HUES64 (cell line): ENCODE results near the gene CFAP61.

Source experiments
- H3K27ac ChIP-seq: 2 replicates; pipeline ENCODE4 v1.7.0; 2013; ENCODE audit warnings: low read depth, low read length, inconsistent platforms
- H3K27me3 ChIP-seq: 2 replicates; pipeline ENCODE4 v1.6.1; 2013; ENCODE audit warnings: mild to moderate bottlenecking, low read length; ENCODE audit not compliant: insufficient read depth
- H3K36me3 ChIP-seq: 2 replicates; pipeline ENCODE4 v1.6.1; 2013; ENCODE audit warnings: mild to moderate bottlenecking, low read length; ENCODE audit not compliant: insufficient read depth
- H3K4me1 ChIP-seq: 2 replicates; pipeline ENCODE4 v1.6.1; 2013; ENCODE audit warnings: mild to moderate bottlenecking, low read length, moderate library complexity; ENCODE audit not compliant: insufficient read depth
- H3K4me3 ChIP-seq: 2 replicates; pipeline ENCODE4 v1.5.1; 2013; ENCODE audit warnings: mild to moderate bottlenecking, low read length, moderate library complexity
- H3K9ac ChIP-seq: 2 replicates; pipeline ENCODE4 v1.6.1; 2013; ENCODE audit warnings: mild to moderate bottlenecking, low read depth, low read length
- H3K9me3 ChIP-seq: 2 replicates; pipeline ENCODE4 v1.6.1; 2013; ENCODE audit warnings: low read depth, low read length; ENCODE audit not compliant: insufficient read depth
- WGBS: fragments of 150-250, 120-280 bp; methylation state at CpG from one replicate; pipeline ENCODE4 v1.1.7; 2013; ENCODE audit warnings: missing lambda C conversion rate; 5-methylcytosine and 5-hydroxymethylcytosine counted together

CFAP61 gene

DNA sequence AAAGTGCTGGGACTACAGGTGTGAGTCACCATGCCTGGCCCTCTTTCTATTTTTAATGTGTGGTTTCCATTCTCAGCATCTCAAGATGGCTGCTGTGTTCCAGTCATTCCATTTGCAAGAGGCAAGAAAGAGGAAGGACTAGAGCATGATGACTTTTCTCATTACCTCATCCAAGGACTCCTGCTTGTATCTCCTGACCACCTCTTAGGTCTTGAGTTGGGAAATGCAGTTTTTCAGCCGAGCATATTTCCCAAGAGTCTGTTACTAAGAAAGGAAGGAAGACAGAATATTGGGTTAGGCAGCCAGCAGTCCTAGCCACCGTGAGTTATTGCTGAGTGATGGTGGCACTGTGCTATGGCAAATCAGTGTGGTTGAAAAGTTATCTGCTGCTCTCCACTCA is 207.2 kb downstream of the CFAP61 start:
- WGBS = 92% methylated on average over 2 of the region's 2 CpGs
- Histone ChIP-seq H3K27me3 (no peaks in the 10 kb centered on the region), H3K27ac (no peak overlapping the region), H3K9ac (no peak overlapping the region), H3K9me3 (no peaks in the 10 kb centered on the region), H3K4me3 (no peak overlapping the region), H3K4me1 (no peaks in the 10 kb centered on the region), H3K36me3 (no peaks in the 10 kb centered on the region)

DNA sequence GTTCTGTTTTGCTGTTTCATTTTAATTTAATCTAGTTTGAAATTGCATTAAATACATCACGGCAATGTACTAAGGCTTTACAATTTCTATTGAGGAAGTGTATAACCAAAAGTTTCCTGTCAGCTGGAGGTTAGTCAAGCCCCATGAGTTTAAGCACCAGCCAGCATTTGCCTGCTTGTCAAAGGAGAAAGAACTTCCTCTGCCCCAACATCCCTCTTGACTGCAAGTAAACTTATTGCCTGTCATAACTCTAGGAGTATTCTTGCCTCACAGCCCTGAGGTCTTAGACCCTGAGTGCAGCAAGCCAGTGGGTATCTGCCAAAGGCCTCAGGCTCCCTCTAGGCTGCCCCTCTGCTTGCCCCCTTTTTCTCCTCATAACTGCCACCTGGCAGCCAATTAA is 208.8 kb downstream of the CFAP61 start:
- Histone ChIP-seq H3K4me3 (no peak overlapping the region), H3K27ac (no peak overlapping the region), H3K9me3 (no peaks in the 10 kb centered on the region), H3K36me3 (no peaks in the 10 kb centered on the region), H3K9ac (no peak overlapping the region), H3K4me1 (no peaks in the 10 kb centered on the region), H3K27me3 (no peaks in the 10 kb centered on the region)
- 100% methylated on average over 1 of the region's 1 CpG for WGBS

DNA sequence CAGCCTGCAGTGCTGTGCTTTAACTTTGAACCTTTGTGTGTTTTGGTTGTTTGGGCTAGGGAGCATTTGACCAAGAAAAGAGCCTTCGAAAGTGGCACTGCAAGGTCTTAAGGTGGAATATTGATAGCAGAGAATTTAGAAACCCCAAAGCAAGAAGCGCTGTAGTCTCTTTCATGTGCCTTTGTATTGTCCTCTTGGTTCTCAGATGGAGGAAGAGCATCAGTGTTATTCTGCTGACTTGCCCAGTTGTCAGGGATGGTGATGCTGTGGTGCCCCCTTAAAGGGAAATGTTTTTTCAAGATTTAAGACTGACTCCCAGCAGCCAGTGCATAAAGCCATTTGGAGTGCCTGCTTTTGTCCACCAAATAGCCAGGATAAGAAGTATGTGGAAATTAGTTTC is 212.9 kb downstream of the CFAP61 start:
- Histone ChIP-seq H3K4me1 (no peaks in the 10 kb centered on the region), H3K9me3 (no peaks in the 10 kb centered on the region), H3K27me3 (no peaks in the 10 kb centered on the region), H3K4me3 (no peak overlapping the region), H3K27ac (no peak overlapping the region), H3K9ac (no peak overlapping the region), H3K36me3 (no peaks in the 10 kb centered on the region)
- WGBS = 79% methylated on average over 2 of the region's 2 CpGs

DNA sequence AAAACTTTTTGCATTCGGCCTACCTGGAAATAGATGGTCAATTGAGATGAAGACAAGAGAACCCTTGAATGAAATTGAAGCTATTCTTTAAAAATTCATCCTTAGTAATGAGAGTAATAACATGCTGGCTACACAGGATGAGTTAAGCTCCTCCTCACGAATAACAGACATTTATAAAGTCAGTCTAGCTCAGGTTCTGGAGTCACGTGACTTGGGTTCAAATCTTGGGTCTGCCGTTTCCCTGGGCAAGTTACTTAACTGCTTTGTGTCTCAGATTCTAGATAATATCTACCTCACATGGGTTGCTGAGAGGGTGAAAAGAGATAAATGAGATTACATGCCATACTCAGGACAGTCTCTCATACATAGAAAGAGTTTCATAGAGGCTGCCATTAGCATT is 214.2 kb downstream of the CFAP61 start:
- H3K9ac ChIP-seq = no peak overlapping the region
- no peak overlapping the region for H3K4me3 ChIP-seq
- H3K36me3 ChIP-seq = no peaks in the 10 kb centered on the region
- no peaks in the 10 kb centered on the region for H3K27me3 ChIP-seq
- H3K4me1 ChIP-seq = no peaks in the 10 kb centered on the region
- WGBS = 91% methylated on average over 3 of the region's 4 CpGs
- H3K9me3 ChIP-seq = no peaks in the 10 kb centered on the region
- no peak overlapping the region for H3K27ac ChIP-seq

DNA sequence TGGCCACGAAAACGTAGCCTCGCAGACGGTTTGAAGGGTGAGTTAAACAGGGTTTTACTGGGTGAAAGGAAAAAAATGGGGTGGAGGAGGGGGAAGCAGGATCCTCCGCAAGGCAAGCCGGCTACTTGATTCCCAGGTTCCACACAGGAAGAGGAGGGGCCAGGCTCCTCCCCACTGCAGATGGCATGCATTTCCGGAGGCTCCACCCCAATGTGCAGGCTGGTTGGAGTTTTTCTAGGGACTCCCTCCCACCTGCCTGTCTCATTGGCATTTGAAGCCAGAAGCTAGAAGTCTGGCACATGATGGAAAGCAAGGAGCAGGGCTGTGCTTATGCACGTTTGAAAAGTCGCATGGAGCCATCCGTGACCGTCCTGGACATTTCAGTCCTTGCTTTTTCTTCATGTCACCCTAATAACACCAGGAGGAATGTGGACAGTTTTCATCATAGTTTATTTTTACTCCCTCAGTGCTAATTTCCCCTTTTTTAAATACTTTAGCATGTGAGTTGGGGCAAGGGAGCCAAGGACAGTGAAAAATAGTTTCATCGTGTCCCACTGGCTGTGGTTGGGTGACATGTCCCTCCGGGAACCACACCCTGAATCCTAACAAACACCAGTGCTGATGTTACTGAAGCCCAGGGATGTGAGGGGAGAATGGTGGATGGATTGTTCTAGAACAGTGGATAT is 215.5 kb downstream of the CFAP61 start:
- Histone ChIP-seq H3K4me3 (no peak overlapping the region), H3K27me3 (no peaks in the 10 kb centered on the region), H3K4me1 (no peaks in the 10 kb centered on the region), H3K36me3 (no peaks in the 10 kb centered on the region), H3K27ac (no peak overlapping the region), H3K9me3 (no peaks in the 10 kb centered on the region), H3K9ac (no peak overlapping the region)
- 87% methylated on average over 13 of the region's 13 CpGs for WGBS

DNA sequence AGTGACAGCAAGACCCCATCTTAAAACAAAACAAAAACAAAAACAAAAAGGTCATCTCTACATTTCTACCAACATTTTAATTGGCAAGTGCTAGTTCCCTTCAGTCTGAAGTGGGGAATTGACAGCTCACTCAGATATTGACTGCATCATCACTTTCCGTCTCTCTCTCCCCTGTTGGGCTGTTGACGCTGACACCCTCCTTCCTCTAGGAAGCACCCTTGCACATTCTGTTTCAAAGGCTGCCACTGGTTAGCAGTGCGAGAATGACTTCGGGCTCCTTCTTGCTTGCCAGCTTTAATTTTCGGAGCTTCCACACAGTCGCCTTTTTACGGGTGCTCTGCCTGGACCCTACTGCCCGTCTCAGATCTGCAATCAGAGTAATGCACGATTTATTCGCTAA is 218.9 kb downstream of the CFAP61 start:
- WGBS = 90% methylated on average over 10 of the region's 10 CpGs
- no peaks in the 10 kb centered on the region for H3K4me1 ChIP-seq
- no peak overlapping the region for H3K9ac ChIP-seq
- H3K27ac ChIP-seq = no peak overlapping the region
- H3K4me3 ChIP-seq = no peak overlapping the region
- no peaks in the 10 kb centered on the region for H3K27me3 ChIP-seq
- no peaks in the 10 kb centered on the region for H3K9me3 ChIP-seq
- H3K36me3 ChIP-seq = no peaks in the 10 kb centered on the region

DNA sequence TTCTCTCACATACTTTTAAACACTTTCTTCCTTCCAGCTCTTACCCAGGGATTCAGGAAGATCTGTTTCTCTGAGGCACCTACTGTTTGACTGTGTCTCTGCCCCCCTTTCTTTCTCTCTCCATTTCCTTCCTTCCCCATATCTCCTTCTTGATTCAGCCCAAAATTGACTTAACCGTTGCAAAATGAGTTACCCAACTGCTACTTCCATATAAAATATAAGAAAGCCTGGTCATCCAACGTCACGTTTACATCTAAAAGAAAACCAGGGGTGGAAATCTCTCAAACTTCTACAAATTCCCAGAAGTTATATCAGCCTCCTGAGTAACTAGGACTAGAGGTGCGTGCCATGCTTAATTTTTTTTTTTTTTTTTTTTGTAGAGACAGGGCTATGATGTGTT is 220.4 kb downstream of the CFAP61 start:
- no peak overlapping the region for H3K4me3 ChIP-seq
- H3K36me3 ChIP-seq = no peaks in the 10 kb centered on the region
- H3K27me3 ChIP-seq = no peaks in the 10 kb centered on the region
- no peak overlapping the region for H3K27ac ChIP-seq
- H3K4me1 ChIP-seq = no peaks in the 10 kb centered on the region
- 96% methylated on average over 4 of the region's 4 CpGs for WGBS
- no peak overlapping the region for H3K9ac ChIP-seq
- no peaks in the 10 kb centered on the region for H3K9me3 ChIP-seq

DNA sequence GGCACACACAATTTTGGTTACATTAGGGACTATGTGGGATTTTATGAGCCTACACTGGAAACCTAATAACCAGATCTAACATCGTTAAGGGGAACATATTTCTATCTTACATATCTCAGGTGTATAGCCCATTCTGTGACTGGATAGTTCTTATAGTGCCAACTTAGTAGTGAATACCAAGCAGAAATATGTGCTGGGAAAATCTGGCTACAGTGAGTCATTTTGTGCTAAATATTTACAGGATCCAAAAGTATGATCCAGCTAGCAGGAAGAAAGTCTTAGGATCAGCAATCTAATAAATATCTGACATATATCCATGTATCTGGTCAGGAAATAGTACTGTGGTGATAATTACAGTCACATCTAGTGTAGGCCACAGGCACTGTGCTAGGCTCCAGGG is 221.0 kb downstream of the CFAP61 start:
- Histone ChIP-seq H3K9me3 (no peaks in the 10 kb centered on the region), H3K27ac (no peak overlapping the region), H3K36me3 (no peaks in the 10 kb centered on the region), H3K27me3 (no peaks in the 10 kb centered on the region), H3K4me3 (no peak overlapping the region), H3K9ac (no peak overlapping the region), H3K4me1 (no peaks in the 10 kb centered on the region)
- no CpG with 5 or more reads among the region's 1 CpG for WGBS

DNA sequence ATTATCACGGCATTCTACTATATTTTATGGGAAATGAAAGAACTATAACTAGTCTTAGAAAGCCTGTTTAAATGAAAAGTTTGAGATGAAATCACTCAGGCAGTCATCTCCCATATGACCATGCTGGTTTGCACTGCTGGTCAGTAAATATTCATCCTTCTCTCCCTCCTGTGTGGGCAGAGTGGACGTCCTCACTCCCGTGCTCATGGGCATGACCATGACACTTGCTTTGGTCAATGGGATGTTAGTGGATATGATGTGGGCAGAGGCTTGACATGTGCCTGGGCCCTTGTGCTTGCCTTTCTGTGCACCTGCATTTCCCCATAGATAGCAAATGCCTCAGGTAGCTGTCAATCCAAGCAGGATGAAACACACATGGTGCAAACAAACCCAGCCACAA is 222.5 kb downstream of the CFAP61 start:
- H3K9me3 ChIP-seq = no peaks in the 10 kb centered on the region
- H3K36me3 ChIP-seq = no peaks in the 10 kb centered on the region
- H3K27ac ChIP-seq = no peak overlapping the region
- WGBS = 92% methylated on average over 2 of the region's 3 CpGs
- no peaks in the 10 kb centered on the region for H3K27me3 ChIP-seq
- H3K9ac ChIP-seq = no peak overlapping the region
- H3K4me3 ChIP-seq = no peak overlapping the region
- no peaks in the 10 kb centered on the region for H3K4me1 ChIP-seq

DNA sequence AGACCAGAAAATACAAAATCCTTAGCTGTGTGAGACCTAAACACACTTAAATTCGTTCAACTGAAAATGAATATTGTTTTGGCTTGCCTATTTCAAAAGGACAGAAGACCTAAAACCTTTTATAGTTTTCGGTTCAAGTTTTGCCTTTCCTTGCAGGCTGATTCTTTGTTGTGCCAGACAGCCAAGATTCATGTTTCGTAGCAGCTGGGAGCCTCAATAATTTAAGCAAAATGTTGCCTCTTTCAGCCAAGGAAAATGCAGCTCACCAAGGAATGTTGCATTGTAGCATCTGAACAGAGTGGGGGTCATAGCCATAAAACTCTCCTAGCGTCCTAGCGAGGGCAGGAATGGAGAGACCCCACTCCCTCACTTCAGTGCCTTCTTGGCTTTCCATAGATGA is 223.3 kb downstream of the CFAP61 start:
- H3K27ac ChIP-seq = no peak overlapping the region

DNA sequence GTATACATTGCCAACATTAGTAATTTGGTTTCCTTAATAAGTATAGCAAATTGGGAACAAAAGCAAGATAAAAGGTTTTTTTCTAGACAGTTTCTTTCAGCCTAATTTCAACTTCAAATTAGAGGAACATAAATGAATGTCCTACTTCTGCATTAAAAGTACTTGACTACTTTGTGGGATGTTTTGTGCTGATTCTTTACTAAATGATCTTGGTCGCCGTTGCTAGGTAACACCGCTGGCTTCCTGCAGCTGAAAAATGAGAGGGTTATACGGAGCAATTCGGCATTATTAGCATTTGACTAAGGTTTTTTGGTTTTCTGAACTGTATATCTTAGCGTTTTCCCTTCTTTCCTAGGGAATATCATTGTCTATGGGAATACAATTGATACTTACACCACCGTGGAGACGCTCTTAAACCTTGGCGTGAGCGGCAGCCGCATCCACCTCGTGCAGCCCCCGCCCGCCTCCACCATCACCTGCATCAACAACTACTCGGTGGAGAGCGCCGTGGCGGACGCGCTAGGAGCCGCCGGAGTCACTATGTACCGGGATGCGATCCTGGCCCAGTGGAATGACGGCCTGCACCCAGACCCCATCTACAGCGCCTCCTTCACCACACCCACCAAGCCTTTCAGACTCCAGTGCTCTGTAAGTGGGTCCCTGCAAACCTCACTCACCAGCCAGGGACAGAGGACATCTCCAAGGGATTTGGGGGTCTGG is 224.6 kb downstream of the CFAP61 start:
- Histone ChIP-seq H3K9ac (no peak overlapping the region), H3K9me3 (no peaks in the 10 kb centered on the region), H3K36me3 (no peaks in the 10 kb centered on the region), H3K4me3 (no peak overlapping the region), H3K4me1 (no peaks in the 10 kb centered on the region), H3K27me3 (no peaks in the 10 kb centered on the region), H3K27ac (no peak overlapping the region)
- 90% methylated on average over 26 of the region's 26 CpGs for WGBS

More for the DNA sequence above, 223.3 kb downstream of the CFAP61 start:
- no peak overlapping the region for H3K4me3 ChIP-seq
- no peak overlapping the region for H3K9ac ChIP-seq
- no peaks in the 10 kb centered on the region for H3K36me3 ChIP-seq
- no peaks in the 10 kb centered on the region for H3K27me3 ChIP-seq
- WGBS = 91% methylated on average over 5 of the region's 5 CpGs
- H3K9me3 ChIP-seq = no peaks in the 10 kb centered on the region
- no peaks in the 10 kb centered on the region for H3K4me1 ChIP-seq
